ENCODE measurements around the gene NDUFAF7. TPM values are rescaled to one million over a fixed set of nuclear protein-coding genes. Genes with fewer than 3 reads are reported as not detected.
"Not testable (repeated sequence)": the region's sequence is repeated elsewhere in the genome, so short reads cannot be mapped to it uniquely, and the experiment has no call there.

Gene NDUFAF7
- total and polyA plus RNA-seq, 7 donors = 6.7 to 35.0 (median 26.7) TPM

DNA sequence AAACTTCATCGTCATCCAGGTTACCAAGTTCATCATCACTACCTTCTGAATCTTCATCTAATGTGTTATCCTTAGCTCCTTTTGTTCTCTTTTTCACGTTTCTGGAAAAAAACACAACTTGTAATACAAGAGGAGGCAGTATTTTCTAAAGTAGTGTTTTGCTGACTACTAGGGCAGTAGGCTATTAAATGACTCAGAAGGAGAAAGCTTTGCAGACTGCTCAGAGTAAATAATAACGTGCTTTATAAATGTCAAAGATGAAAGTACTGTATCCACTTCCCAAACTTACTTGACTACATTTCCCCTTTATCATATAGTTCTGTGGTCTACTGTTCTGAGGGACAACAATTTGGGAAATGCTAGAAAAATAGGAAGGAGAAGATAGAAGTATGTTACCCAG, 19.5 kb upstream of the NDUFAF7 start:
- H3K27ac ChIP-seq = no peak overlapping the region
- 67 to 84% methylated on average over 3 of the region's 3 CpGs for WGBS, 2 donors
- no peak for DNase-seq
- H3K9me3 ChIP-seq = peaks cover 0 to 9% (median 4%) of the 10 kb centered on the region in 4 donors
- TF ChIP-seq POLR2A (IDR thresholded peaks at IDR 0.05) (no peak), POLR2AphosphoS5 (IDR thresholded peaks at IDR 0.05) (no peak), EP300 (IDR thresholded peaks at IDR 0.05) (no peak)
- TF ChIP-seq, protein P1, sequence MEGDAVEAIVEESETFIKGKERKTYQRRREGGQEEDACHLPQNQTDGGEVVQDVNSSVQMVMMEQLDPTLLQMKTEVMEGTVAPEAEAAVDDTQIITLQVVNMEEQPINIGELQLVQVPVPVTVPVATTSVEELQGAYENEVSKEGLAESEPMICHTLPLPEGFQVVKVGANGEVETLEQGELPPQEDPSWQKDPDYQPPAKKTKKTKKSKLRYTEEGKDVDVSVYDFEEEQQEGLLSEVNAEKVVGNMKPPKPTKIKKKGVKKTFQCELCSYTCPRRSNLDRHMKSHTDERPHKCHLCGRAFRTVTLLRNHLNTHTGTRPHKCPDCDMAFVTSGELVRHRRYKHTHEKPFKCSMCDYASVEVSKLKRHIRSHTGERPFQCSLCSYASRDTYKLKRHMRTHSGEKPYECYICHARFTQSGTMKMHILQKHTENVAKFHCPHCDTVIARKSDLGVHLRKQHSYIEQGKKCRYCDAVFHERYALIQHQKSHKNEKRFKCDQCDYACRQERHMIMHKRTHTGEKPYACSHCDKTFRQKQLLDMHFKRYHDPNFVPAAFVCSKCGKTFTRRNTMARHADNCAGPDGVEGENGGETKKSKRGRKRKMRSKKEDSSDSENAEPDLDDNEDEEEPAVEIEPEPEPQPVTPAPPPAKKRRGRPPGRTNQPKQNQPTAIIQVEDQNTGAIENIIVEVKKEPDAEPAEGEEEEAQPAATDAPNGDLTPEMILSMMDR (IDR thresholded peaks at IDR 0.05) = no peak
- no peak overlapping the region for H3K4me3 ChIP-seq
- H3K36me3 ChIP-seq = peaks cover 4 to 98% (median 48%) of the 10 kb centered on the region in 4 donors
- H3K4me1 ChIP-seq = peaks cover 0 to 9% (median 0%) of the 10 kb centered on the region in 4 donors
- H3K27me3 ChIP-seq = no peaks in the 10 kb centered on the region
- intact Hi-C loops (cut with DNase I) = no loop called here

DNA sequence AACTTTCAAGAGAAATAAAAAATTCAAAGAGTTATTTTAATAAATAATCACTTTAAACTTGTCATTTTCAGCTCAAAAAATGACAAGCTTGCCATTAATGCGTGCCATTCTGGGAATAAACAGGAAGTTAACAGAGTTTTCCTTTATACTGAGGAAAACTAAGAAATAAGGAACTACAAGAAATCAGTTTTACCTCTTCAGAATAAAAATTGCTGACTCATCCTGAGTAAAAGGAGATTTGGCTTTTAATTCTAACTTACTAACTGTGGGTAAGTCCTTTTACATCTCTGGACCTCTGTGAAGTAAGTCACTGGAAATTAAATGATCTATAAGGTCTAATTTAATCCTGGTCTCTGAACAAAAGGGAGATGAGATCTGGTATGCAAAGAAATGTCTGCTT, 16.2 kb upstream of the NDUFAF7 start:
- WGBS, 2 donors = 71 to 91% methylated on average over 1 of the region's 1 CpG
- Histone ChIP-seq H3K4me3 (no peak overlapping the region), H3K4me1 (peaks cover 0 to 9% (median 0%) of the 10 kb centered on the region in 4 donors), H3K9me3 (no peaks in the 10 kb centered on the region), H3K27ac (no peak overlapping the region), H3K27me3 (no peaks in the 10 kb centered on the region), H3K36me3 (peaks cover 4 to 97% (median 29%) of the 10 kb centered on the region in 4 donors)
- no peak for DNase-seq
- TF ChIP-seq POLR2AphosphoS5 (IDR thresholded peaks at IDR 0.05) = no peak
- TF ChIP-seq POLR2A (IDR thresholded peaks at IDR 0.05) = no peak
- TF ChIP-seq, protein P1 (IDR thresholded peaks at IDR 0.05) = no peak
- no peak for TF ChIP-seq EP300 (IDR thresholded peaks at IDR 0.05)
- intact Hi-C loops (cut with DNase I) = no loop called here

GRCh38 chr2:37219046-37219445, 12.4 kb upstream of the NDUFAF7 start:
- 93 to 94% methylated on average over 4 of the region's 4 CpGs for whole genome bisulfite sequencing, 2 donors
- intact Hi-C loops (cut with DNase I) = no loop called here
- Histone ChIP-seq H3K36me3 (peaks cover 10 to 90% (median 23%) of the 10 kb centered on the region in 4 donors), H3K27me3 (no peaks in the 10 kb centered on the region), H3K27ac (no peak overlapping the region), H3K9me3 (no peaks in the 10 kb centered on the region), H3K4me1 (peaks cover 0 to 9% (median 0%) of the 10 kb centered on the region in 4 donors), H3K4me3 (no peak overlapping the region)
- TF ChIP-seq POLR2A (IDR thresholded peaks at IDR 0.05) (no peak), POLR2AphosphoS5 (IDR thresholded peaks at IDR 0.05) (no peak), EP300 (IDR thresholded peaks at IDR 0.05) (no peak)
- TF ChIP-seq, protein P1 (IDR thresholded peaks at IDR 0.05) = no peak
- no peak for DNase-seq

DNA sequence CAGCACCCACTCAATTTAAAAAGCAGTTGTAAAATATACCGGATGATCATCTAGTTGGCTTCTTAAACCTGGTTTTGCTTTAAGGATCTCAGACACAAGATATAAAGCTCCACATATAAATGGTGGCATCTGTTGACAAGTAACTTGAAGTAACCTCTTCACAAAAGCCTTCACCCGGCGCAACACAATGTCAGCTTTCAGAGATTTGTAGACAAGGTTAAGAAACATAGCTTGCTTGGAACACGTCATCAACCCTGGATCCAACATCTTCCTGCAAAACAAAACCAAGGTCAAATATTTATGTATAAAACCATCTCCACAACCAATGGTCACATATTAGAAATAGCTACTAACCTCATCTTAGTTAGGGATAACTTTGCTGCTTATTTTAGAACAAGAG, 8.3 kb upstream of the NDUFAF7 start:
- intact Hi-C loops (cut with DNase I) = no loop called here
- TF ChIP-seq POLR2A (IDR thresholded peaks at IDR 0.05) (no peak), POLR2AphosphoS5 (IDR thresholded peaks at IDR 0.05) (no peak)
- TF ChIP-seq, protein P1 (IDR thresholded peaks at IDR 0.05) = no peak
- peaks cover 11 to 66% (median 20%) of the 10 kb centered on the region in 4 donors for H3K36me3 ChIP-seq

GRCh38 chr2:37224063-37224462, 7.4 kb upstream of the NDUFAF7 start:
- Histone ChIP-seq H3K4me3 (no peak overlapping the region), H3K9me3 (no peaks in the 10 kb centered on the region), H3K36me3 (peaks cover 12 to 63% (median 23%) of the 10 kb centered on the region in 4 donors), H3K27me3 (no peaks in the 10 kb centered on the region), H3K4me1 (peaks cover 0 to 34% (median 11%) of the 10 kb centered on the region in 4 donors), H3K27ac (no peak overlapping the region)
- TF ChIP-seq, protein P1 (IDR thresholded peaks at IDR 0.05) = no peak
- 97 to 98% methylated on average over 1 of the region's 1 CpG for WGBS, 2 donors
- DNase-seq = no peak
- intact Hi-C loops (cut with DNase I) = no loop called here

More for the DNA sequence above, 8.3 kb upstream of the NDUFAF7 start:
- Histone ChIP-seq H3K27ac (no peak overlapping the region), H3K4me3 (no peak overlapping the region), H3K27me3 (no peaks in the 10 kb centered on the region), H3K4me1 (peaks cover 0 to 27% (median 7%) of the 10 kb centered on the region in 4 donors), H3K9me3 (no peaks in the 10 kb centered on the region)
- DNase-seq = no peak
- 96 to 98% methylated on average over 4 of the region's 4 CpGs for WGBS, 2 donors

GRCh38 chr2:37225129-37225528, 6.3 kb upstream of the NDUFAF7 start:
- H3K9me3 ChIP-seq; intact Hi-C loops (cut with DNase I); H3K4me3 ChIP-seq; H3K27ac ChIP-seq; DNase-seq; H3K27me3 ChIP-seq: not testable (repeated sequence)
- Histone ChIP-seq H3K36me3 (peaks cover 12 to 53% (median 23%) of the 10 kb centered on the region in 4 donors), H3K4me1 (peaks cover 0 to 45% (median 21%) of the 10 kb centered on the region in 4 donors)
- no CpG with 5 or more reads among the region's 2 CpGs for WGBS, 2 donors

Data from sigmoid colon (tissue), 7 donors.